NCI-H1436 (cell line): ENCODE results near the gene FAM13A.

ENCODE experiments used
- DNase-seq: peaks from one replicate; lab custom pipeline; 2025; lab: John Stamatoyannopoulos, UW

FAM13A gene

GRCh38 chr4:88841635-88842034, 215.3 kb downstream of the FAM13A start:
- DNase-seq, result no peak

DNA sequence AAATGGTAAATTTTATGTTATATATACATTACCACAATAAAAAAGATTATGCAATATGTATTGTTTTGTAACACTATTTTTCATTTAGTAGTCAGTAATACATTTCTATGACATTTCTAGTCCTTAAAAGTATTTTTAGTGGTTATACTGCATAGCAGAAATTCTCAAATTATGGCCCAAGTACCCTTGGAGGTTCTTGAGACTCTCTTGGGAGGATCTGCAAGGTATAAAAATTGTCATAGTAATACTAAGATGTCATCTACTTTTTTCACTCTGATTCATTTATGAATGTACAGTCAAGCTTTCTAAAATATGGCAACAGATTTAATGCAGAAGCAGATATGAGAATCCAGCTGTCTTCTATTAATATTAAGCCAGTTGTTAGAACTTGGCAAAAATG, 220.8 kb downstream of the FAM13A start:
- no peak for DNase-seq

- DNase-seq, result no peak
Measured at GRCh38 chr4:88831031-88831430, 226.0 kb downstream of the FAM13A start.

DNA sequence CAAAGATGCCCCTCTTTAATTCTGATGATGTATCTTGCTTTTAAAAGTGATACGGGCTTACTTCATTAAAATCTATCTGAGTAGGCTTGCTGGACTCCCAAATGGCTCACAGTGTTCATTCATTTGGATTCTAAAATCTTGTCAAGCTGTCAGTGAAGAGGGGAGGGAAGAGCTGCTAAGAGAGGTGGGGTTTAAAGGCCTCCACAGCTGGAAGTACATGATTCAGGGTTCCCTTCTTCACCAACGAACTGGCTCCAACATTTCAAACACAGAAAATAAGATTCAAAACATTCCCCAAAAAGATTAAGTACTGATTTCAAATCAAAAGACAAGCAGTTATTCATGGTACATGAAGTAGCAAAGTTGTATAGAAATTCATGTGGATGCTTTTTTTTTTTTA, 226.4 kb downstream of the FAM13A start:
- DNase-seq, result no peak

- no peak for DNase-seq
Measured at GRCh38 chr4:88828842-88829571, 228.0 kb downstream of the FAM13A start.

- no peak for DNase-seq
Measured at GRCh38 chr4:88827442-88827841, 229.5 kb downstream of the FAM13A start.

DNA sequence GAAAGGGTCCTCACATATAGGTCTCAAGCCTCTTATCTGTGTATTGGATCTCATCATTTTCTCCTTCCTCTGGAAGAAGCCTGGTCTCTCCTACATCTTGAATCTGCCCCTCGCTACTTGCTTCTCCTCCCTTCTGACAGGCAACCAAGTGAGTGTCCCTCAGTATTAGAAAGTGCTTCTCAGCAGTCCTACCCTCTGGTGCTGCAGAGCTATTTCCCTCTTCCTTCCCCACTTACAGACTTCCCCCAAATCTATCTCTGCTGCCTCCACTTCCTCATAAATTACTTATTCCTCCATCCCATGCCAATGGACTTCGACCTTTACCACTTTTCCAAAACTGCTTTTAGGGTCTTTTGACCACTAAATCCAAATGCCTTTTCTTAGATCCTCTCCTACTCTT, 230.2 kb downstream of the FAM13A start:
- DNase-seq, result no peak

- DNase-seq, result no peak
Measured at GRCh38 chr4:88825931-88826330, 231.1 kb downstream of the FAM13A start.

DNA sequence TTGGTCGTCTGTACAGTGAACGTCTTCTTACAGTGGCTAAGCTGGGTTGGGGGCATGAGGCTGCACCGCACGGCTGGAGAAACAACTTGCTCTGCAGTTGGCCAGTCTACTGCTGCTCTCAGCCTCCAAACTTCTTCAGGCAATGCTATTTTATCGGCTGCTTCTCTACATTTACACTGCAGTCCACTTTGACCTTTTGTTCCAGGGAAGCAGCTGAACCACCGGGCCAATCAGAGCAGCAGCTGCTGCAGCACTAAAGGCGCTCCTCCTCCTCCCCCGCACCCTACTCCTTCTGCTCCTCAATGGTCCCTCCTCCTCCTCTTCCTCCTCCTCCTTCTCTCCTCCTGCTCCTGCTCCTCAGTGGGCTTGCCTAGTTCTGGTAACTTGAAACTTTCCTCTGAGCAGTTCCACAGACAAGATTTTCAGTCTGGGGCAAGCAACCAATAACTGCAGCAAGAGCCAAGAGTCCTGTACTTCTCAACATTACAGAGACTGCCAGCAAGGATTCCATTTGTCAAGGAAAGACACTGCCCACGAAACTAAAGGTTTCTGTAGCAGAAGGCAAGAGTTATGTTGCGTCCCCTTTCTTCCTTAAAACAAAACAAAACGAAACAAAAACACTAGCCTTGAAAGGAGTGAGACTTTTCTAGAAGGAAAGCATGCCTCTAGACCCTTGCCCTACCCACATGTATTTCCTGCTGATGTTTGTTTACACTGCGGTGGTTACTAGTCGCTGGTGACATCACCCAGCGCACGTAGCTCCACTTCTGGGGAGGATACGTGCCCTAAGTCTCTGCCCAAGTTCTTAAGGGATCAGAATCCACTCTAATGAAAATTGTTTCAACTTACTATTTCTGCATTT, 233.7 kb downstream of the FAM13A start:
- peak; percentile 72 for DNase-seq

- DNase-seq, result no peak
Measured at GRCh38 chr4:88822034-88822789, 234.8 kb downstream of the FAM13A start.

- no peak for DNase-seq
Measured at GRCh38 chr4:88821522-88821921, 235.5 kb downstream of the FAM13A start.

- no peak for DNase-seq
Measured at GRCh38 chr4:88820698-88821415, 236.1 kb downstream of the FAM13A start.

DNA sequence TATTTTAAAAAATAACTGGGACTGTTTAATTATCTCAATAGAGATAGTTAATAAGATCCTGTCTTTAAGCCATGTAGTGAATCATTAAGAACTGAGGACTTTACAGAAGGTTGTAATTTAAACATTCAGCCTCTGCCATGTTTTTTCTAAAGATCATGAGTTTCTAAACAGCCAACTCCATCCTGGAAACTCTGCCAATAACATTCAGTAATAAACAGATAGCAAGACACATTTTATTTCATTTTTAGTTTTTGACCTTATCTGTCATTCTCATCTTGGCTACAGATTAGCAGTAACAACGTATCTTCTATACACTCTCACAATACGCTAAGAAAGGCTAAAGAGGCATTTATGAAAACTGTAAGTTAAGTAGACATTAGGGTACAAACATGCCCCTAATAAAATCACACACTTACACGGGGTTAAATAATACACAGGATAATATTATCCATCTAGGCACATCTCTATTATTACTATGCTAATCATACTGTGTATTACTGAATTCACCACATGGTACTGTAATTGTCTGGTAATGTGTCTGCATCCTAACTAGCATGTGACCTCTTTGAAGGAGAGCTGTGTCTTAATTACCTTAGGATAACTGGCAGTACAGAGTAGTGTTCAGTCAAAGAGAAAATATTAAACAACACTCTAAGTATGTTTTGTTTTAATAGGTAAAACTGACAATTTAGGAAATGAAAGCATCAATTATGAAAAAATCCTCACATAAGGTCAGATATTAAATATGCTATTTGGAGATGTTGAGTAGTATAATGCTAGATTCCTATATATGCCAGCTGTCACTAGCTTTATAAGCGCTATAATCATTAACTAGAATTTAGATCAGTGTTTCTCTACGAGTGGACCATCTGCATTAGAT, 236.9 kb downstream of the FAM13A start:
- no peak for DNase-seq

DNA sequence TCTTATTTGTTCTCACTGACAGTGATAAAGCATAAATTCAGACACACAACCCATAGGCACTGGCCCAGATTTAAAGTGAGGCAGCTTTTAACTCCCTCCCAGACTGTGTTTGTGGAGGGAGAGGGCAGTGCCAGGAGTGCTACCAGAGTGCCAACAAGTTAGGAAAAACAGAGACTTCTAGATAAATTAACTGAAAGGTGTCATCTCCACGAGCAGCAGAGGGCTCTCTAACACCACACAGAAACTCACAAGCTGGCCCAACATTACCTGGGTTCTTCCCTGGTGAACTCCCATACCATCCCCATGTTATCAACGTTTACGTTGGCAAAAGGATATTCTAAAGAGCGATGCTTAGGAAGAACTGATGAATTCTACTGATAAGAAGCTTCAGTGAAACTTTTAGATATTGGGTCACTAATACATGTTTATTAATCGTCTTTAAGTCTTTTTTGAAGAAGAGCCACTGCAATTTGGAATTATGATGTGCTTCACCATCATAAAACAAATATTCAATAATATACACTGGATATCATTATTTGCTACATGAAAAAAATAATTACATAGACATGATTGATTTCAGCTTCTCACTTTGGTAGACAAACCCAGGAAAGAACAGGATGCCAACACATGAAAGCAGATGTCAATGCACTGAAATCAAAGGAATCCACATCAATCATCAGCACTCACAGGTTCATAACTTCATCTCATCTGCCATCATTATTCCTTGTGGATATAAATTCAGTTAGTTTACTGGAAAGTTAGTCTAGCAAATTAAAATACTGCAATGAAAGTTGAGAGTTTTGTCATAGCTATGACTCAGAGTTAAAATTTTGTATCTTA, 238.1 kb downstream of the FAM13A start:
- DNase-seq, result peak; percentile 71

GRCh38 chr4:88817740-88818139, 239.2 kb downstream of the FAM13A start:
- no peak for DNase-seq

DNA sequence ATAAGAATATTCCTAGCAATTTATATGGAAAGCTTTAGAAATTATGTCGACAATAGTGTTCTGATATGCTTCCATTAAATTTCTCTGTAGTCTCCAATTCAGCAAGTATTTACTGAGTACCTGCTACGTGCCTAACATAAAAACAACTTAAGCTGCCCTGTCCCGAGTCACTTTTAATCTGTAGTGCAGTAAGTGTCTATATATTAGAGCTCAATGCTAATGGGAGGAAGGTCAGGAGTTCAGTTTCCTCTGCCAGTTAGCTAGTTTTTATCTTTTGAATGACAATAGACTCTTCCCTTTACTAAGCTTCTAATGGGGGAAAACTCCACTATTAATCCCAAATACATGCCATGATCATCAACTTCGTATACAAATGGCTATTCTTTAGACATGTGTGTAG, 240.6 kb downstream of the FAM13A start:
- DNase-seq, result no peak

DNA sequence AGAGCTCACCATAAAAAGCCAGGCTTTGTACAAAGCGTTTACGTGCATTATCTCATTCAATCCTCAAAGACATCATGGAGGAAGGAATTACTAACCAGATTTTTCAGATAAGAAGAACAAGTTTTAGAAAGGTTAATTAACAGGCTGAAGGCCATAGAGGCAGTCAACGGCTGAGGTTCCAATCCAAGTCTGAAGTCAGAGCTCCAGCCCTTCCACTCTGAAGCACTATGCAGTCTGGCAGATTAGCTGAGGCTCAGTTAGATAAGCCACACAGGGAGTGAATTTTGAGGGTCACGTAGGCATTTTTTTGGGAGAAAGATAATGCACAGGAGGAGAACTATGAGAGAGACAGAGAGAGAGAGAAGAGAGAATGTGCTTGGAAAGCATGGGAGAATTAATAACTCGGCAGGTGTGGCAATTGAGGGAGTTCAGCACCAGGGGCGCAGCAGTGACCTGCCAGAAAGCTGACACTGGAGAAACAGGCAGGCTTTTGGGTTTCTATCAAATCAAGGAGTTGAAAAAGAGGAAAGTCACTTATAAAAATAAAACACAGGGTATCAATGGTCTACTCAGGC, 242.9 kb downstream of the FAM13A start:
- no peak for DNase-seq

DNA sequence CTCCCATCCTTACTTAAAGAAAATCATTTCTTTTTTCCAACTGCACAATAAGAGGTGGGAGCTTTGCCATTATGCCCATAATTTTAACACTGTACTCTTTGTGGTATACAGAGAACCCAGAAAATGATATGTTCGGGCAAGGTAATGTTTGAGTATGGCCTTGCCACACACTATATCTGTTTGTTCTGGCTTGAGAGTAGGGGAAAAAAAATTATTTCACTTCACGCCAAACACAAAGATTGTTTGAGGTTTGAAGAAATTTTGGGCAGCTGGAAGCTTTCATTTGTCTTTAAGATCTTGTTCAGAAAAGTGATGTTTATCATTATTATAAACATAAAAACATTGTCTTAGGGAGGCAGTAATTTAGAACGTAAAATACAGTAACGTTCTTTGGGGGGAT, 244.0 kb downstream of the FAM13A start:
- DNase-seq, result no peak

GRCh38 chr4:88812420-88812819, 244.6 kb downstream of the FAM13A start:
- no peak for DNase-seq

DNA sequence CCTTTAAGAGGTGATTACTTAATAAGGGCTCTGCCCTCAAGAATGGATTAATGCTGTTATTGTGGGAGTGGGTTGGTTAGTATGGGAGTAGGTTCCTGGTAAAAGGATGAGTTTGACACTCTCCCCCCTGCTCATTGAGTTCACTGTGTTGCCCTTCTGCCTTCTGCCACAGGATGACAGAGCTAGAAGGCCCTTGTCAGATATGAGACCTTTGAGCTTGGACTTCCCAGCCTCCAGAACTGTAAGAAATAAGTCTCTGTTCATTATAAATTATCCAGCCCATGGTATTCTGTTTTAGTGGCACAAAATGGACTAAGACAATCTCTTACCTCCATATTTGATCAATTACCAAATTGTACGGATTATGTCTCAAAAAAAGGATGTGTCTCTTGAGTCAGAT, 245.1 kb downstream of the FAM13A start:
- DNase-seq, result no peak
